Measurements from ENCODE around the gene NFKBIA.
"Not testable (repeated sequence)": the region's sequence is repeated elsewhere in the genome, so short reads cannot be mapped to it uniquely, and the experiment has no call there.

GRCh38 chr14:35396610-35397009, 7.9 kb downstream of the NFKBIA start:
- TF ChIP-seq, protein P1, sequence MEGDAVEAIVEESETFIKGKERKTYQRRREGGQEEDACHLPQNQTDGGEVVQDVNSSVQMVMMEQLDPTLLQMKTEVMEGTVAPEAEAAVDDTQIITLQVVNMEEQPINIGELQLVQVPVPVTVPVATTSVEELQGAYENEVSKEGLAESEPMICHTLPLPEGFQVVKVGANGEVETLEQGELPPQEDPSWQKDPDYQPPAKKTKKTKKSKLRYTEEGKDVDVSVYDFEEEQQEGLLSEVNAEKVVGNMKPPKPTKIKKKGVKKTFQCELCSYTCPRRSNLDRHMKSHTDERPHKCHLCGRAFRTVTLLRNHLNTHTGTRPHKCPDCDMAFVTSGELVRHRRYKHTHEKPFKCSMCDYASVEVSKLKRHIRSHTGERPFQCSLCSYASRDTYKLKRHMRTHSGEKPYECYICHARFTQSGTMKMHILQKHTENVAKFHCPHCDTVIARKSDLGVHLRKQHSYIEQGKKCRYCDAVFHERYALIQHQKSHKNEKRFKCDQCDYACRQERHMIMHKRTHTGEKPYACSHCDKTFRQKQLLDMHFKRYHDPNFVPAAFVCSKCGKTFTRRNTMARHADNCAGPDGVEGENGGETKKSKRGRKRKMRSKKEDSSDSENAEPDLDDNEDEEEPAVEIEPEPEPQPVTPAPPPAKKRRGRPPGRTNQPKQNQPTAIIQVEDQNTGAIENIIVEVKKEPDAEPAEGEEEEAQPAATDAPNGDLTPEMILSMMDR (IDR thresholded peaks at IDR 0.05) = not testable (repeated sequence)
- not testable (repeated sequence) for TF ChIP-seq POLR2A (IDR thresholded peaks at IDR 0.05)

All from right lobe of liver (tissue), 4 donors.